Measurements from ENCODE around the gene SNAP91.

The SNAP91 gene

GRCh38 chr6:83546636-83547035 lies 162.3 kb downstream of the SNAP91 start:
- ATAC-seq, result no peak
- DNase-seq, result no peak

GRCh38 chr6:83539678-83540077 lies 169.2 kb downstream of the SNAP91 start:
- DNase-seq (no peak), ATAC-seq (no peak)

- ATAC-seq (no peak), DNase-seq (no peak)
Measured at GRCh38 chr6:83536647-83537589, 172.0 kb downstream of the SNAP91 start.

- no peak for ATAC-seq
Measured at GRCh38 chr6:83536034-83536646, 172.8 kb downstream of the SNAP91 start.

GRCh38 chr6:83518816-83519480 lies 190.0 kb downstream of the SNAP91 start:
- DNase-seq (no peak), ATAC-seq (no peak)

More at GRCh38 chr6:83536034-83536646, 172.8 kb downstream of the SNAP91 start:
- peak; percentile 55 for DNase-seq

GRCh38 chr6:83517500-83517899 lies 191.4 kb downstream of the SNAP91 start:
- DNase-seq (no peak), ATAC-seq (no peak)

- DNase-seq, result no peak
- no peak for ATAC-seq
Measured at GRCh38 chr6:83514866-83515466, 193.9 kb downstream of the SNAP91 start.

- no peak for ATAC-seq
Measured at GRCh38 chr6:83514466-83514865, 194.4 kb downstream of the SNAP91 start.

GRCh38 chr6:83511901-83512681 lies 196.8 kb downstream of the SNAP91 start, which contains the start of gene PRSS35:
Gene PRSS35 (plus strand): TSS chr6:83512534. CDS start chr6:83523442, 10,908 bp downstream.
- ATAC-seq (peak; percentile 26), DNase-seq (peak; percentile 32)

More at GRCh38 chr6:83514466-83514865, 194.4 kb downstream of the SNAP91 start:
- DNase-seq, result no peak

GRCh38 chr6:83511266-83511665 lies 197.6 kb downstream of the SNAP91 start:
- ATAC-seq (no peak), DNase-seq (no peak)

GRCh38 chr6:83510791-83511190 lies 198.1 kb downstream of the SNAP91 start:
- ATAC-seq (no peak), DNase-seq (no peak)

- no peak for DNase-seq
- no peak for ATAC-seq
Measured at GRCh38 chr6:83509441-83509840, 199.5 kb downstream of the SNAP91 start.

GRCh38 chr6:83505356-83505755 lies 203.5 kb downstream of the SNAP91 start:
- no peak for DNase-seq
- ATAC-seq, result no peak
